ENCODE measurements around the gene TSHB.

Gene TSHB

DNA sequence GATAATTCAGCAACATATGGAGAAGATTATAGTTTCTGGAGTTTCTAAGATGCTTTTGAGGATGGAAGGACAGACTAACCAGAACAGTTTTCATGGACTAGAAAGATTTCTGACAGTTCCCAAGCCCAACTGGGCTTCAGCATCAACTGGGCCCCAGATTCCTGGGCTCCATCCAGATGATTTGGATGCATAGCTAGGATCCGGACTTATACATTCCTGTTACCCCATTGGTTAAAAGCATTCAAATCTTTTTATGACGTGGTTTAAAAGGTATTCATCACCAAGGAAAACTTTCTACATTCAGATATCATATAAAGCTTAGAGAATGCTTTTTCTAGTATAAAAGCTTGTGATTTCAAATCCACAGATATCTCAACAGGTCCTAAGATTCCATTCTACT lies 29.7 kb downstream of the TSHB start:
- TF ChIP-seq ZFX (IDR thresholded peaks at IDR 0.05; ENCODE audit: borderline replicate concordance) (no peak), CTCF (IDR thresholded peaks at IDR 0.05) (no peak)
- H3K27ac ChIP-seq = no peak overlapping the region

GRCh38 chr1:115060501-115060900 lies 30.9 kb downstream of the TSHB start:
- H3K27ac ChIP-seq = no peak overlapping the region
- TF ChIP-seq ZFX (IDR thresholded peaks at IDR 0.05; ENCODE audit: borderline replicate concordance) (no peak), CTCF (IDR thresholded peaks at IDR 0.05) (no peak)

DNA sequence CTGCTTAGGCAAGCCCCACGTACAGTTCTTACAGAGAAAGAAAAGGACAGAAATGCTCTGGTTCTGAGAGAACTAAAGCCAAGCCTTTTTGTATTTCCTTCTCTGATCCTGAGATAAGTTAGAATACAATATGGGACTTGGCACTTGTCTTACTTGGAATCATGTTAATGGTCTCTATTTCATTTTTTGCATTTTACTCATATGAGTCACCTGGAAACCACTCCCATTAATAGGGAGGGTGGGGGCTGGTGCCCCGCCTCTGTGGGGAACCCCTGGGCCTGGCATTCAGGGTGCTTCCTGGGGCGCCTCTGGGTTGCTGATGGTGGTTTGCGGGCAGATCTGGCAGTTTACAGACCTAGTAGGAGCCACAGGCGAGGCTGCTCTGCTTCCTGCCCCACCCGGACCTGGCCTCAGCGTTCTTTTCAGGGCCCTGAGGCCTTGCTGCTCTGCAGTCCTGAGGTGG lies 32.9 kb downstream of the TSHB start:
- no peak overlapping the region for H3K27ac ChIP-seq
- no peak for TF ChIP-seq ZFX (IDR thresholded peaks at IDR 0.05; ENCODE audit: borderline replicate concordance)
- no peak for TF ChIP-seq CTCF (IDR thresholded peaks at IDR 0.05)

DNA sequence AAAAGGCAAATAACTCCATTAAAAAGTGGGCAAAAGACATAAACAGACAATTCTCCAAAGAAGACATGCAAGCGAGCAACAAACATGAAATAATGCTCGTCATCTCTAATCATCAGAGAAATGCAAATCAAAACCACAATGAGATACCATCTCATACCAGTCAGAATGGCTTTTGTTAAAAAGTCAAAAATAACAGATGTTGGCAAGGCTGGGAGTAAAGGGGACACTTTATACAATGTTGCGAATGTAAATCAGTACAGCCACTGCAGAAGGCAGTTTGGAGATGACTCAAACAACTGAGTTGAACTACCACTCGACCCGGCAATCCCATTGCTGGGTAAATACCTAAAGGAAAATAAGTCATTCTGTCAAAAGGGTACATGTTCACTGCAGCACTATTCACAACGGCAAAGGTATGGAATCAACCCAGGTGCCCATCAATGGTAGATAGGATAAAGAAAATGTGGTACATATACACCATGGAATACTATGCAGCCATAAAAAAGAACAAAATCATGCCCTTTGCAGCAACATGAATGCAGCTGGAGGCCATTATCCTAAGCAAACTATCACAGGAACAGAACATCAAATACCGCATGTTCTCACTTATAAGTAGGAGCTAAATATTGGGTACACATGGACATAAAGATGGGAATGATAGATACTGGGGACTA lies 33.7 kb downstream of the TSHB start:
- no peak overlapping the region for H3K27ac ChIP-seq
- TF ChIP-seq CTCF (IDR thresholded peaks at IDR 0.05) (no peak), ZFX (IDR thresholded peaks at IDR 0.05; ENCODE audit: borderline replicate concordance) (no peak)

- no peak for TF ChIP-seq ZFX (IDR thresholded peaks at IDR 0.05; ENCODE audit: borderline replicate concordance)
- no peak for TF ChIP-seq CTCF (IDR thresholded peaks at IDR 0.05)
Measured at GRCh38 chr1:115064461-115064860, 34.8 kb downstream of the TSHB start.

GRCh38 chr1:115065021-115065420 lies 35.4 kb downstream of the TSHB start:
- TF ChIP-seq CTCF (IDR thresholded peaks at IDR 0.05) = no peak
- H3K27ac ChIP-seq = no peak overlapping the region

More at GRCh38 chr1:115064461-115064860, 34.8 kb downstream of the TSHB start:
- no peak overlapping the region for H3K27ac ChIP-seq

- no peak overlapping the region for H3K27ac ChIP-seq
- TF ChIP-seq ZFX (IDR thresholded peaks at IDR 0.05; ENCODE audit: borderline replicate concordance) = no peak
- TF ChIP-seq CTCF (IDR thresholded peaks at IDR 0.05) = no peak
Measured at GRCh38 chr1:115067161-115067859, 37.7 kb downstream of the TSHB start.

Measured in 22Rv1 (cell line).